Hepatocyte (in vitro differentiated cells): ENCODE measurements around the gene TRIM46. TPM values are rescaled to one million over a fixed set of nuclear protein-coding genes. Genes with fewer than 3 reads are reported as not detected.

Experiments used
- DNase-seq: peaks from one replicate; pipeline ENCODE4 v3.0.0-alpha.2; 2016; ENCODE audit warnings: low spot score
- H2AFZ ChIP-seq: fragments of 200-600 bp; sonication (generic); 2 replicates; pipeline ENCODE4 v1.6.0; 2016; ENCODE audit warnings: antibody characterized with exemption, mild to moderate bottlenecking
- H3K27ac ChIP-seq: fragments of 200-600 bp; sonication (generic); 2 replicates; pipeline ENCODE4 v1.5.1; 2016; ENCODE audit warnings: mild to moderate bottlenecking
- H3K27me3 ChIP-seq: fragments of 200-600 bp; sonication (generic); 2 replicates; pipeline ENCODE4 v1.6.1; 2016
- H3K36me3 ChIP-seq: fragments of 200-600 bp; sonication (generic); replicated peaks from 2 replicates; pipeline ENCODE4 v1.5.1; 2016; ENCODE audit warnings: low read depth; ENCODE audit not compliant: insufficient read depth
- H3K4me1 ChIP-seq: fragments of 200-600 bp; sonication (generic); 2 replicates; pipeline ENCODE4 v1.5.1; 2016; ENCODE audit warnings: mild to moderate bottlenecking, moderate library complexity; ENCODE audit not compliant: insufficient read depth
- H3K4me2 ChIP-seq: fragments of 200-600 bp; sonication (generic); 2 replicates; pipeline ENCODE4 v1.6.0; 2016
- H3K4me3 ChIP-seq: fragments of 200-600 bp; sonication (generic); 2 replicates; pipeline ENCODE4 v1.5.1; 2016; ENCODE audit warnings: mild to moderate bottlenecking
- H3K79me2 ChIP-seq: fragments of 200-600 bp; sonication (generic); 2 replicates; pipeline ENCODE4 v1.6.0; 2017; ENCODE audit warnings: mild to moderate bottlenecking
- H3K9me2 ChIP-seq: fragments of 200-600 bp; sonication (generic); replicated peaks from 2 replicates; pipeline ENCODE4 v1.6.0; 2017; ENCODE audit warnings: mild to moderate bottlenecking; ENCODE audit not compliant: insufficient read depth
- H3K9me3 ChIP-seq: fragments of 200-600 bp; sonication (generic); 2 replicates; pipeline ENCODE4 v1.5.1; 2016; ENCODE audit warnings: low read depth, mild to moderate bottlenecking
- H4K20me1 ChIP-seq: fragments of 200-600 bp; sonication (generic); 2 replicates; pipeline ENCODE4 v1.6.0; 2016; ENCODE audit warnings: mild to moderate bottlenecking; ENCODE audit not compliant: insufficient read depth, poor library complexity, severe bottlenecking
- CTCF ChIP-seq: fragments of 200-600 bp; sonication (generic); IDR thresholded peaks from 2 replicates; pipeline ENCODE4 v1.5.1; 2016; ENCODE audit warnings: antibody characterized with exemption, mild to moderate bottlenecking; ENCODE audit not compliant: poor library complexity
- EZH2 ChIP-seq: fragments of 200-600 bp; sonication (generic); IDR thresholded peaks from 2 replicates; pipeline ENCODE4 v1.6.1; 2016; ENCODE audit warnings: antibody characterized with exemption, mild to moderate bottlenecking, borderline replicate concordance
- EZH2phosphoT487 ChIP-seq: fragments of 200-600 bp; sonication (generic); IDR thresholded peaks from one replicate; pipeline ENCODE4 v1.6.1; 2018; ENCODE audit warnings: antibody characterized with exemption, mild to moderate bottlenecking, low read depth, moderate library complexity; ENCODE audit not compliant: unreplicated experiment, severe bottlenecking
- WGBS: methylation state at CpG from one replicate; pipeline ENCODE4 v1.1.6; 2016; ENCODE audit warnings: low lambda C conversion rate; ENCODE audit errors: missing lambda C conversion rate; 5-methylcytosine and 5-hydroxymethylcytosine counted together
- polyA plus RNA-seq: library from polyadenylated mRNA; unstranded; fragments of >200 nt; fragmentation: Nextera tagmentation; extraction: Ambion mirVana; gene quantifications from 2 replicates; pipeline ENCODE4 v1.2.1, GENCODE V29; 2016
- total RNA-seq: library from RNA; depleted of rRNA; stranded (reverse); fragments of >200 nt; gene quantifications from 2 replicates; pipeline ENCODE4 v1.2.3, GENCODE V29; 2014

TRIM46 gene
- total and polyA plus RNA-seq, 2 experiments from 2014 or later = 1.2 to 2.1 TPM

- H3K27ac ChIP-seq = peak overlapping the region; percentile 97
- peak overlapping the region; percentile 98 for H3K4me2 ChIP-seq
- no peaks in the 10 kb centered on the region for H3K9me2 ChIP-seq
- DNase-seq = peak; percentile 84
- peaks cover 30% of the 10 kb centered on the region for H3K79me2 ChIP-seq
- no peaks in the 10 kb centered on the region for H3K27me3 ChIP-seq
- WGBS = 7% methylated on average over 42 of the region's 53 CpGs
- H3K4me3 ChIP-seq = no peak overlapping the region
- no peaks in the 10 kb centered on the region for H4K20me1 ChIP-seq
- H3K4me1 ChIP-seq = peaks cover 32% of the 10 kb centered on the region
- H2AFZ ChIP-seq = peak overlapping the region; percentile 2
- no peaks in the 10 kb centered on the region for H3K9me3 ChIP-seq
- H3K36me3 ChIP-seq = no peaks in the 10 kb centered on the region
- TF ChIP-seq EZH2phosphoT487 (no peak), EZH2 (peak; percentile 2)
Observed at GRCh38 chr1:155125946-155126555, 47.6 kb upstream of the TRIM46 start.

GRCh38 chr1:155126556-155127104, 47.0 kb upstream of the TRIM46 start:
- peak overlapping the region; percentile 45 for H3K4me3 ChIP-seq

GRCh38 chr1:155127105-155127966, 46.3 kb upstream of the TRIM46 start, which contains the start of gene EFNA1:
Gene EFNA1, plus strand, starts transcription at chr1:155127876. Its CDS starts 102 bp downstream, at chr1:155127978.
- peak within 1 kb of the TSS; percentile 45 for H3K4me3 ChIP-seq
- H3K4me1 ChIP-seq = peaks cover 35% of the 10 kb centered on the region

More at GRCh38 chr1:155126556-155127104, 47.0 kb upstream of the TRIM46 start:
- Histone ChIP-seq H3K27ac (peak overlapping the region; percentile 97), H2AFZ (peak overlapping the region; percentile 55), H3K9me2 (no peaks in the 10 kb centered on the region), H3K79me2 (peaks cover 36% of the 10 kb centered on the region), H4K20me1 (no peaks in the 10 kb centered on the region), H3K27me3 (no peaks in the 10 kb centered on the region), H3K4me2 (peak overlapping the region; percentile 98), H3K4me1 (peaks cover 35% of the 10 kb centered on the region), H3K9me3 (no peaks in the 10 kb centered on the region), H3K36me3 (no peaks in the 10 kb centered on the region)
- 2% methylated on average over 24 of the region's 32 CpGs for WGBS
- peak; percentile 86 for DNase-seq
- TF ChIP-seq CTCF = no peak
- no peak for TF ChIP-seq EZH2phosphoT487
- no peak for TF ChIP-seq EZH2

More at GRCh38 chr1:155127105-155127966, 46.3 kb upstream of the TRIM46 start, which contains the start of gene EFNA1:
- H3K79me2 ChIP-seq = peaks cover 43% of the 10 kb centered on the region
- no peaks in the 10 kb centered on the region for H3K27me3 ChIP-seq
- no peaks in the 10 kb centered on the region for H3K9me2 ChIP-seq
- DNase-seq = peak; percentile 88
- no peaks in the 10 kb centered on the region for H3K36me3 ChIP-seq
- peak within 1 kb of the TSS; percentile 98 for H3K4me2 ChIP-seq
- H3K9me3 ChIP-seq = no peaks in the 10 kb centered on the region
- TF ChIP-seq EZH2 = no peak
- TF ChIP-seq EZH2phosphoT487 = no peak
- no peak for TF ChIP-seq CTCF
- WGBS = 2% methylated on average over 47 of the region's 76 CpGs
- H4K20me1 ChIP-seq = no peaks in the 10 kb centered on the region
- peak within 1 kb of the TSS; percentile 55 for H2AFZ ChIP-seq
- H3K27ac ChIP-seq = peak within 1 kb of the TSS; percentile 97
